H1 (cell line): Measurements from ENCODE around the gene SLC30A10. TPM values are rescaled to one million over a fixed set of nuclear protein-coding genes. Genes with fewer than 3 reads are reported as not detected.

Source experiments
- CTCF ChIA-PET: fragments of 300-600 bp; sonication (Branson Sonifier 250); formaldehyde crosslinking; loops from one replicate; lab custom pipeline; 2021; ENCODE audit not compliant: partially characterized antibody; lab: Charles Lee
- POLR2A ChIA-PET: fragments of 300-600 bp; sonication (Branson Sonifier 250); formaldehyde crosslinking; loops from one replicate; lab custom pipeline; 2021; ENCODE audit warnings: inconsistent platforms; ENCODE audit not compliant: partially characterized antibody; lab: Charles Lee
- DNase-seq, 2 experiments: peaks; one replicate each; pipeline versions ENCODE4 v3.0.0 to v3.0.0-alpha.2; 2010 to 2022; ENCODE audit warnings: low spot score in 2 of 2, low read depth in 1 of 2, mixed read lengths in 1 of 2
- FAIRE-seq: peaks from 2 replicates; lab custom pipeline; 2011; peaks lifted over from hg19 to GRCh38; lab: Jason Lieb, UNC
- H2AFZ ChIP-seq: 2 replicates; pipeline ENCODE4 v1.8.1; 2012; ENCODE audit warnings: low read length, inconsistent platforms
- H2AK5ac ChIP-seq: 2 replicates; pipeline ENCODE4 v1.6.1; 2013; ENCODE audit warnings: low read depth, low read length
- H2BK120ac ChIP-seq: replicated peaks from 2 replicates; pipeline ENCODE3; 2013; ENCODE audit warnings: low read depth, low read length, inconsistent platforms
- H2BK12ac ChIP-seq: 2 replicates; pipeline ENCODE4 v1.6.1; 2013; ENCODE audit warnings: low read depth, low read length
- H2BK15ac ChIP-seq: 2 replicates; pipeline ENCODE4 v1.6.1; 2013; ENCODE audit warnings: low read length
- H2BK20ac ChIP-seq: 2 replicates; pipeline ENCODE4 v1.6.1; 2013; ENCODE audit warnings: low read length
- H2BK5ac ChIP-seq: 2 replicates; pipeline ENCODE4 v1.6.1; 2013; ENCODE audit warnings: low read depth, low read length
- H3K14ac ChIP-seq: 2 replicates; pipeline ENCODE4 v1.6.1; 2013; ENCODE audit warnings: inconsistent platforms; ENCODE audit not compliant: insufficient read length
- H3K18ac ChIP-seq: 2 replicates; pipeline ENCODE4 v1.6.1; 2013; ENCODE audit warnings: low read length; ENCODE audit errors: extremely low read depth
- H3K23ac ChIP-seq: 2 replicates; pipeline ENCODE4 v1.6.1; 2013; ENCODE audit warnings: inconsistent platforms; ENCODE audit not compliant: insufficient read length
- H3K23me2 ChIP-seq: 2 replicates; pipeline ENCODE4 v1.6.1; 2013; ENCODE audit warnings: low read depth, low read length
- H3K27ac ChIP-seq: 2 replicates; pipeline ENCODE4 v1.6.1; 2011; ENCODE audit warnings: low read depth, low read length, inconsistent platforms
- H3K27me3 ChIP-seq, 4 experiments: replicated peaks in 1 of 4; 1 replicate in 1 of 4; 2 replicates in 3 of 4; pipeline versions ENCODE4 v1.6.1 to v1.8.1; 2011 to 2013; ENCODE audit warnings: low read length in 3 of 4, mild to moderate bottlenecking in 3 of 4, inconsistent platforms in 2 of 4, mixed read lengths in 2 of 4, moderate library complexity in 1 of 4; ENCODE audit not compliant: control insufficient read depth in 3 of 4, insufficient read depth in 3 of 4; ENCODE audit errors: extremely low read depth in 1 of 4
- H3K36me3 ChIP-seq, 4 experiments: 2 replicates each; pipeline versions ENCODE4 v1.6.1 to v1.8.1; 2011 to 2013; ENCODE audit warnings: mild to moderate bottlenecking in 4 of 4, low read length in 3 of 4, moderate library complexity in 2 of 4, control low read depth in 1 of 4, inconsistent platforms in 1 of 4; ENCODE audit not compliant: insufficient read depth in 4 of 4, control insufficient read depth in 2 of 4
- H3K4ac ChIP-seq: replicated peaks from 2 replicates; pipeline ENCODE3; 2013; ENCODE audit warnings: low read length, low read depth, mixed read lengths, inconsistent platforms; ENCODE audit not compliant: insufficient read length
- H3K4me1 ChIP-seq, 4 experiments: replicated peaks in 1 of 4; 1 replicate in 1 of 4; 2 replicates in 3 of 4; pipeline versions ENCODE4 v1.6.1 to v1.8.1; 2011 to 2013; ENCODE audit warnings: low read length in 3 of 4, inconsistent platforms in 2 of 4, mixed read lengths in 1 of 4; ENCODE audit not compliant: insufficient read depth in 4 of 4, control insufficient read depth in 3 of 4
- H3K4me2 ChIP-seq, 2 experiments: 2 replicates each; pipeline versions ENCODE4 v1.6.1 to v1.8.1; 2011 to 2013; ENCODE audit warnings: low read depth in 2 of 2, low read length in 2 of 2, control low read depth in 1 of 2, inconsistent platforms in 1 of 2, mild to moderate bottlenecking in 1 of 2; ENCODE audit not compliant: insufficient read depth in 1 of 2
- H3K4me3 ChIP-seq, 4 experiments: fragments of 200-600, 300-600 bp in 1 of 4; sonication (generic), shearing (Covaris generic), sonication (Bioruptor Twin) in 1 of 4; 2 replicates each; pipeline versions ENCODE4 v1.5.1 to v1.8.1; 2011 to 2016; ENCODE audit warnings: low read length in 4 of 4, low read depth in 3 of 4, control low read depth in 2 of 4, inconsistent platforms in 2 of 4, mild to moderate bottlenecking in 2 of 4, mixed read lengths in 1 of 4, moderate library complexity in 1 of 4; ENCODE audit not compliant: insufficient read depth in 2 of 4; ENCODE audit errors: extremely low read depth in 1 of 4
- H3K56ac ChIP-seq: replicated peaks from 2 replicates; pipeline ENCODE3; 2013; ENCODE audit warnings: low read depth, mild to moderate bottlenecking, mixed read lengths, low read length, inconsistent platforms; ENCODE audit not compliant: insufficient read length
- H3K79me1 ChIP-seq: 2 replicates; pipeline ENCODE4 v1.6.1; 2013; ENCODE audit warnings: low read depth, low read length, control low read depth
- H3K79me2 ChIP-seq, 2 experiments: 2 replicates each; pipeline versions ENCODE4 v1.6.1 to v1.8.1; 2012 to 2013; ENCODE audit warnings: low read length in 2 of 2, mild to moderate bottlenecking in 2 of 2, inconsistent platforms in 1 of 2; ENCODE audit not compliant: insufficient read depth in 2 of 2, control insufficient read depth in 1 of 2
- H3K9ac ChIP-seq, 4 experiments: replicated peaks in 1 of 4; 1 replicate in 1 of 4; 2 replicates in 3 of 4; pipeline versions ENCODE4 v1.6.1 to v1.8.1; 2011 to 2013; ENCODE audit warnings: low read depth in 3 of 4, low read length in 3 of 4, control low read depth in 2 of 4, mild to moderate bottlenecking in 2 of 4, moderate library complexity in 2 of 4, inconsistent platforms in 1 of 4; ENCODE audit errors: extremely low read depth in 1 of 4
- H3K9me3 ChIP-seq, 2 experiments: 2 replicates each; pipeline versions ENCODE4 v1.6.1 to v1.8.1; 2012 to 2013; ENCODE audit warnings: mild to moderate bottlenecking in 2 of 2, moderate library complexity in 2 of 2, control low read depth in 1 of 2, inconsistent platforms in 1 of 2, low read depth in 1 of 2, low read length in 1 of 2, mixed read lengths in 1 of 2; ENCODE audit not compliant: insufficient read depth in 2 of 2
- H4K20me1 ChIP-seq, 2 experiments: replicated peaks in 1 of 2; 2 replicates each; pipeline versions ENCODE3 to v1.8.1; 2011 to 2013; ENCODE audit warnings: inconsistent platforms in 2 of 2, low read length in 2 of 2, mild to moderate bottlenecking in 1 of 2; ENCODE audit not compliant: insufficient read depth in 2 of 2, control insufficient read depth in 1 of 2
- H4K5ac ChIP-seq: 2 replicates; pipeline ENCODE4 v1.6.1; 2013; ENCODE audit warnings: low read length, low read depth, mixed read lengths, inconsistent platforms; ENCODE audit not compliant: insufficient read length
- H4K8ac ChIP-seq: 2 replicates; pipeline ENCODE4 v1.8.0; 2013; ENCODE audit warnings: mild to moderate bottlenecking, moderate library complexity, low read length, inconsistent platforms; ENCODE audit not compliant: insufficient read depth; ENCODE audit errors: extremely low read depth
- H4K91ac ChIP-seq: replicated peaks from 2 replicates; pipeline ENCODE3; 2013; ENCODE audit warnings: low read length, mixed read lengths, inconsistent platforms; ENCODE audit not compliant: insufficient read length
- EP300 ChIP-seq, 2 experiments: IDR thresholded peaks; 1 replicate in 1 of 2; 2 replicates in 1 of 2; pipeline ENCODE4 v1.6.1; 2011 to 2012; ENCODE audit warnings: low read depth in 2 of 2, low read length in 2 of 2, mild to moderate bottlenecking in 2 of 2, borderline replicate concordance in 1 of 2, inconsistent platforms in 1 of 2, moderate library complexity in 1 of 2
- WGBS, 2 experiments: shearing (Covaris generic) in 1 of 2; methylation state at CpG; one replicate each; pipeline versions ENCODE4 v1.1.6 to v1.1.7; 2013 to 2015; ENCODE audit warnings: low lambda C conversion rate in 2 of 2, mixed read lengths in 2 of 2, inconsistent platforms in 1 of 2, low coverage in 1 of 2, missing lambda C conversion rate in 1 of 2; ENCODE audit not compliant: insufficient replicate concordance in 2 of 2, insufficient coverage in 1 of 2, insufficient read length in 1 of 2; ENCODE audit errors: extremely low coverage in 1 of 2, missing lambda C conversion rate in 1 of 2; 5-methylcytosine and 5-hydroxymethylcytosine counted together
- polyA plus RNA-seq, 7 experiments: library from polyadenylated mRNA; depleted of rRNA in 3 of 7; stranded (reverse) in 5 of 7; unstranded in 2 of 7; fragments of >200 nt in 5 of 7; fragments of 200-250 nt in 2 of 7; gene quantifications; 1 replicate in 5 of 7; 2 replicates in 1 of 7; 4 replicates in 1 of 7; pipeline versions ENCODE4 v1.2.1 to v1.2.3, GENCODE V29; 2011 to 2013; ENCODE audit warnings: missing spikeins in 2 of 7, mixed read lengths in 2 of 7
- total RNA-seq: library from RNA; stranded (reverse); fragmentation: NEBNext Ultra II Directional; extraction: Animal tissue kit (Norgen Biotek cat#: 25700); gene quantifications from 2 replicates; pipeline ENCODE4 v1.2.1, GENCODE V29; 2021

SLC30A10 gene
- total and polyA plus RNA-seq, 2 of the 8 experiments (the other 6 are each of a cell fraction or from before 2014, with no cell fraction given): 0.23 to 0.61 TPM

DNA sequence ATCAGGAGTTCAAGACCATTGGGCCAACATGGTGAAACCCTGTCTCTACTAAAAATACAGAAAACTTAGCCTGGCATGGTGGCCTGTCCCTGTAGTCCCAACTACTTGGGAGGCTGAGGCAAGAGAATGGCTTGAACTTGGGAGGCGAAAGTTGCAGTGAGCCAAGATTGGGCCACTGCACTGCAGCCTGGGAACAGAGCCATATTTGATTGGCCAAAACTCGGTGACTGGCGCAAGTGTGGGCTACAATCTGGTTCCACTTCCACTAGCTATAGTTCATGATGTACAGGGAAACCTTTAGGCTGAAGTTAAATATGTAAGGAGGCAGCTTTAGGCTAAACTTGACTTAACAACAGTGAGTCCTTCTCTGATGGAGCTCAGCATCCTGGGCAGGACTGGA lies 20.2 kb downstream of the SLC30A10 start:
- H3K27ac ChIP-seq: no peak overlapping the region
- WGBS, 2 experiments: 72% methylated on average over 3 of the region's 3 CpGs; no CpG with 5 or more reads in 1 of the 2 experiments
- no peaks in the 10 kb centered on the region for H3K79me1 ChIP-seq
- H3K79me2 ChIP-seq: no peaks in the 10 kb centered on the region
- H3K4me2 ChIP-seq: no peak overlapping the region
- H2BK120ac ChIP-seq: no peak overlapping the region
- H4K8ac ChIP-seq: no peak overlapping the region
- H3K4me3 ChIP-seq: no peak overlapping the region
- no peak overlapping the region for H3K18ac ChIP-seq
- H3K56ac ChIP-seq: no peak overlapping the region
- H2BK12ac ChIP-seq: no peak overlapping the region
- H2AFZ ChIP-seq: no peak overlapping the region
- H4K91ac ChIP-seq: no peak overlapping the region
- no peaks in the 10 kb centered on the region for H4K20me1 ChIP-seq
- no peak overlapping the region for H2BK20ac ChIP-seq
- no peak overlapping the region for H4K5ac ChIP-seq
- POLR2A ChIA-PET: no interaction called here
- H2BK15ac ChIP-seq: no peak overlapping the region
- no peaks in the 10 kb centered on the region for H3K36me3 ChIP-seq
- no peak overlapping the region for H2BK5ac ChIP-seq
- no peak for FAIRE-seq
- no peaks in the 10 kb centered on the region for H3K9me3 ChIP-seq
- no peak overlapping the region for H3K9ac ChIP-seq
- no peak overlapping the region for H3K14ac ChIP-seq
- H3K23ac ChIP-seq: no peak overlapping the region
- H2AK5ac ChIP-seq: no peak overlapping the region
- no peak overlapping the region for H3K4ac ChIP-seq
- no peaks in the 10 kb centered on the region for H3K4me1 ChIP-seq
- no peaks in the 10 kb centered on the region for H3K23me2 ChIP-seq
- no peak for DNase-seq
- CTCF ChIA-PET: interaction anchor here (1.0 to 1.7 kb wide), 2 partner anchors 13 to 63 kb away, joined by 3 read pairs; no protein-coding TSS in a partner anchor
- no peaks in the 10 kb centered on the region for H3K27me3 ChIP-seq
- TF ChIP-seq EP300 (IDR thresholded peaks at IDR 0.05; ENCODE audit: borderline replicate concordance in 1 of 2, low read depth in 2 of 2, low read length in 2 of 2): no peak
